HepG2 (cell line): ENCODE data around the gene PIEZO1. TPM values are rescaled to one million over a fixed set of nuclear protein-coding genes. Genes with fewer than 3 reads are reported as not detected.

Experiments
- ATAC-seq: fragments of 200-7000 bp; cut with Tn5 transposase; 3 replicates; pipeline ENCODE4 v1.9.1; 2020; ENCODE audit warnings: mild to moderate bottlenecking, moderate library complexity
- BruUV-seq: library from RNA; stranded (reverse); fragments of 400-500 nt; replicated peaks from 2 replicates; lab custom pipeline; 2021; lab: Mats Ljungman, UMichigan
- CTCF ChIA-PET: fragments of 300-600 bp; formaldehyde crosslinking; extraction: SDS; loops from one replicate; lab custom pipeline; 2021; ENCODE audit warnings: low total read pairs, inconsistent platforms, low intra/inter-chr PET ratio; lab: Yijun Ruan, JAX
- POLR2A ChIA-PET: fragments of 350-600 bp; sonication (Branson Sonifier 250); formaldehyde crosslinking; loops from one replicate; lab custom pipeline; 2020; ENCODE audit warnings: antibody characterized with exemption, inconsistent platforms; lab: Yijun Ruan, JAX
- DNase-seq: peaks from one replicate; pipeline ENCODE4 v3.0.0-alpha.2; 2015; ENCODE audit warnings: low spot score
- FAIRE-seq: peaks from 3 replicates; lab custom pipeline; 2011; peaks lifted over from hg19 to GRCh38; lab: Jason Lieb, UNC
- H2AFZ ChIP-seq: one replicate; pipeline ENCODE4 v1.6.1; 2011; ENCODE audit warnings: low read length, inconsistent platforms
- H3K27ac ChIP-seq: fragments of 300-600 bp; 3 replicates; pipeline ENCODE4 v1.8.0; 2011; ENCODE audit warnings: mixed run types, mild to moderate bottlenecking, mixed read lengths, low read length, inconsistent platforms; ENCODE audit not compliant: insufficient read depth; ENCODE audit errors: extremely low read length
- H3K27me3 ChIP-seq, 2 experiments: fragments of 200-600 bp in 1 of 2; 2 replicates in 1 of 2; 3 replicates in 1 of 2; pipeline versions ENCODE4 v1.6.0 to v1.8.0; 2011; ENCODE audit warnings: low read length in 2 of 2, mild to moderate bottlenecking in 2 of 2, moderate library complexity in 2 of 2, inconsistent platforms in 1 of 2; ENCODE audit not compliant: insufficient read depth in 2 of 2, control insufficient read depth in 1 of 2
- H3K36me3 ChIP-seq, 2 experiments: fragments of 200-600 bp in 1 of 2; replicated peaks in 1 of 2; 2 replicates in 1 of 2; 3 replicates in 1 of 2; pipeline versions ENCODE4 v1.5.1 to v1.8.0; 2011; ENCODE audit warnings: low read length in 2 of 2, inconsistent platforms in 1 of 2; ENCODE audit not compliant: insufficient read depth in 2 of 2, control insufficient read depth in 1 of 2
- H3K4me1 ChIP-seq: 2 replicates; pipeline ENCODE4 v1.5.1; 2012; ENCODE audit warnings: low read length, inconsistent platforms; ENCODE audit not compliant: insufficient read depth
- H3K4me2 ChIP-seq: 2 replicates; pipeline ENCODE4 v1.6.0; 2011; ENCODE audit warnings: low read depth, low read length, inconsistent platforms
- H3K4me3 ChIP-seq, 3 experiments: fragments of 200-600 bp in 1 of 3; sonication (generic), shearing (Covaris generic) in 1 of 3; replicated peaks in 1 of 3; 2 replicates each; pipeline ENCODE4 v1.5.1; 2011 to 2016; ENCODE audit warnings: low read length in 3 of 3, inconsistent platforms in 2 of 3, low read depth in 2 of 3, mild to moderate bottlenecking in 2 of 3, control low read depth in 1 of 3, mixed read lengths in 1 of 3; ENCODE audit not compliant: insufficient read depth in 1 of 3
- H3K79me2 ChIP-seq: one replicate; pipeline ENCODE4 v1.6.1; 2011; ENCODE audit warnings: low read length, inconsistent platforms; ENCODE audit not compliant: insufficient read depth
- H3K9ac ChIP-seq: 2 replicates; pipeline ENCODE4 v1.6.0; 2011; ENCODE audit warnings: mild to moderate bottlenecking, low read depth, low read length, inconsistent platforms; ENCODE audit not compliant: insufficient read depth
- H3K9me3 ChIP-seq: 2 replicates; pipeline ENCODE4 v1.5.1; 2012; ENCODE audit warnings: mild to moderate bottlenecking, low read length
- H4K20me1 ChIP-seq: 2 replicates; pipeline ENCODE4 v1.6.0; 2011; ENCODE audit warnings: inconsistent platforms, mild to moderate bottlenecking, low read length, moderate library complexity; ENCODE audit not compliant: insufficient read depth
- AKAP8 ChIP-seq: sonication (generic); formaldehyde crosslinking; IDR thresholded peaks from 2 replicates; pipeline ENCODE4 v1.5.1; 2020; ENCODE audit warnings: mild to moderate bottlenecking, missing genetic modification reagents
- HNRNPH1 ChIP-seq: fragments of 200-400 bp; formaldehyde crosslinking; optimal IDR thresholded peaks from 2 replicates; pipeline ENCODE3; 2017; ENCODE audit warnings: mild to moderate bottlenecking, low read depth, low read length
- HNRNPL ChIP-seq: fragments of 200-400 bp; formaldehyde crosslinking; IDR thresholded peaks from 2 replicates; pipeline ENCODE4 v1.6.1; 2017; ENCODE audit warnings: mild to moderate bottlenecking, low read depth, low read length
- POLR2A ChIP-seq, 2 experiments: IDR thresholded peaks; 2 replicates each; pipeline ENCODE4 v1.6.1; 2011; ENCODE audit warnings: low read depth in 2 of 2, low read length in 2 of 2, mild to moderate bottlenecking in 1 of 2, moderate library complexity in 1 of 2; ENCODE audit not compliant: insufficient read depth in 1 of 2
- RBM22 ChIP-seq: fragments of 200-400 bp; formaldehyde crosslinking; optimal IDR thresholded peaks from 2 replicates; pipeline ENCODE3; 2017; ENCODE audit warnings: mild to moderate bottlenecking, low read length, moderate library complexity
- WGBS: methylation state at CpG from one replicate; pipeline ENCODE4 v1.1.6; 2017; ENCODE audit warnings: low lambda C conversion rate; 5-methylcytosine and 5-hydroxymethylcytosine counted together
- in situ Hi-C: cut with HindIII; loops from 2 replicates; pipeline ENCODE4 v1.10.0; 2017; ENCODE audit warnings: low pct_unique_long_range_greater_than_20kb; ENCODE audit not compliant: extremely low pct_ligation_motif_present
- intact Hi-C: fragments of 100-400 bp; cut with micrococcal nuclease; formaldehyde crosslinking; loops from one replicate; pipeline ENCODE4 v1.10.0; 2022; ENCODE audit not compliant: unreplicated experiment
- polyA plus RNA-seq, 8 experiments: library from polyadenylated mRNA; depleted of rRNA in 3 of 8; stranded (reverse) in 7 of 8; unstranded in 1 of 8; fragments of >200 nt; fragmentation: Illumina TruSeq in 4 of 8; extraction: Trizol in 4 of 8; gene quantifications; 2 replicates each; pipeline versions ENCODE4 v1.2.1 to v1.2.3, GENCODE V29; 2011 to 2016; ENCODE audit warnings: low read depth in 4 of 8, missing spikeins in 1 of 8, mixed read lengths in 1 of 8; ENCODE audit not compliant: insufficient read depth in 1 of 8
- total RNA-seq, 5 experiments: library from RNA; depleted of rRNA; stranded (reverse); fragments of >200 nt; fragmentation: Illumina TruSeq; extraction: Trizol; gene quantifications; 2 replicates each; pipeline ENCODE4 v1.2.3, GENCODE V29; 2016; ENCODE audit warnings: low read depth in 1 of 5
- TF ChIP-seq, protein P1 (sequence below), 2 experiments: fragments of 450-650 bp in 1 of 2; sonication (generic) in 1 of 2; formaldehyde crosslinking in 1 of 2; IDR thresholded peaks; 2 replicates each; pipeline versions ENCODE4 v1.6.1 to v1.8.0; 2016 to 2022; ENCODE audit warnings: antibody characterized with exemption in 1 of 2, mild to moderate bottlenecking in 1 of 2, missing genetic modification reagents in 1 of 2

Gene PIEZO1
- total and polyA plus RNA-seq, 2 of the 13 experiments (the other 11 are each of a cell fraction or from before 2014, with no cell fraction given) = 67.9 to 85.0 TPM

DNA sequence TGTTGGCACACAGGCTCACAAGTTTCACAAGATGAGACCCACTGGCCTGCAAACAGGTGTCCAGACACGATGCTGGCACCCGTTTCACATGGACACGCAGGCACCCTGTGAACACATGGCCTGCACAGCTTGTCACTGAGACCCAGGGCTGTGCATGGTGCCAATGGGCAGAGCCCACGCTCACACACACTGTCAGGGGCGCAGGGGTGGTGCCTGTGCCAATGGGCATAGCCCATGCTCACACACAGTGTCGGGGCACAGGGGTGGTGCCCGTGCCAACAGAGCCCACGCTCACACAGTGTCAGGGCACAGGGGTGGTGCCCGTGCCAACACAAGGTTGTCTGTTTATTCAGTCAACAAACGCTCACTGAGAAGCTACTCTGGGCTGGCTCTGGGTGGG, 49.4 kb downstream of the PIEZO1 start:
- Histone ChIP-seq H3K27ac (no peak overlapping the region), H3K79me2 (no peaks in the 10 kb centered on the region), H2AFZ (no peak overlapping the region), H3K9ac (no peak overlapping the region), H3K9me3 (no peaks in the 10 kb centered on the region), H3K36me3 (peaks cover 37 to 64% of the 10 kb centered on the region in 2 experiments; a peak in 4 of 5 replicates), H3K4me2 (no peak overlapping the region), H3K4me3 (no peak overlapping the region), H3K27me3 (no peaks in the 10 kb centered on the region), H3K4me1 (no peaks in the 10 kb centered on the region), H4K20me1 (no peaks in the 10 kb centered on the region; the same call in 1 of the 2 replicates)
- intact Hi-C loops = no loop called here
- POLR2A ChIA-PET = no interaction called here
- in situ Hi-C loops = no loop called here
- TF ChIP-seq RBM22 (peak; percentile 47), HNRNPL (peak; percentile 87), POLR2A (IDR thresholded peaks at IDR 0.05; ENCODE audit: insufficient read depth in 1 of 2, low read depth in 2 of 2, low read length in 2 of 2) (0 out of 4 replicates have a peak, but pooled peaks of 1 of the 2 experiments have one; percentile 13), AKAP8 (CRISPR knock-in tag) (0 out of 2 replicates have a peak, but pooled peaks have one; percentile 25), HNRNPH1 (no peak)
- TF ChIP-seq, protein P1, sequence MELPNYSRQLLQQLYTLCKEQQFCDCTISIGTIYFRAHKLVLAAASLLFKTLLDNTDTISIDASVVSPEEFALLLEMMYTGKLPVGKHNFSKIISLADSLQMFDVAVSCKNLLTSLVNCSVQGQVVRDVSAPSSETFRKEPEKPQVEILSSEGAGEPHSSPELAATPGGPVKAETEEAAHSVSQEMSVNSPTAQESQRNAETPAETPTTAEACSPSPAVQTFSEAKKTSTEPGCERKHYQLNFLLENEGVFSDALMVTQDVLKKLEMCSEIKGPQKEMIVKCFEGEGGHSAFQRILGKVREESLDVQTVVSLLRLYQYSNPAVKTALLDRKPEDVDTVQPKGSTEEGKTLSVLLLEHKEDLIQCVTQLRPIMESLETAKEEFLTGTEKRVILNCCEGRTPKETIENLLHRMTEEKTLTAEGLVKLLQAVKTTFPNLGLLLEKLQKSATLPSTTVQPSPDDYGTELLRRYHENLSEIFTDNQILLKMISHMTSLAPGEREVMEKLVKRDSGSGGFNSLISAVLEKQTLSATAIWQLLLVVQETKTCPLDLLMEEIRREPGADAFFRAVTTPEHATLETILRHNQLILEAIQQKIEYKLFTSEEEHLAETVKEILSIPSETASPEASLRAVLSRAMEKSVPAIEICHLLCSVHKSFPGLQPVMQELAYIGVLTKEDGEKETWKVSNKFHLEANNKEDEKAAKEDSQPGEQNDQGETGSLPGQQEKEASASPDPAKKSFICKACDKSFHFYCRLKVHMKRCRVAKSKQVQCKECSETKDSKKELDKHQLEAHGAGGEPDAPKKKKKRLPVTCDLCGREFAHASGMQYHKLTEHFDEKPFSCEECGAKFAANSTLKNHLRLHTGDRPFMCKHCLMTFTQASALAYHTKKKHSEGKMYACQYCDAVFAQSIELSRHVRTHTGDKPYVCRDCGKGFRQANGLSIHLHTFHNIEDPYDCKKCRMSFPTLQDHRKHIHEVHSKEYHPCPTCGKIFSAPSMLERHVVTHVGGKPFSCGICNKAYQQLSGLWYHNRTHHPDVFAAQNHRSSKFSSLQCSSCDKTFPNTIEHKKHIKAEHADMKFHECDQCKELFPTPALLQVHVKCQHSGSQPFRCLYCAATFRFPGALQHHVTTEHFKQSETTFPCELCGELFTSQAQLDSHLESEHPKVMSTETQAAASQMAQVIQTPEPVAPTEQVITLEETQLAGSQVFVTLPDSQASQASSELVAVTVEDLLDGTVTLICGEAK (IDR thresholded peaks at IDR 0.05) = no peak
- TF ChIP-seq, protein P1 (CRISPR knock-in tag; IDR thresholded peaks at IDR 0.05) = no peak
- FAIRE-seq (no peak), ATAC-seq (no peak), DNase-seq (no peak)
- BruUV-seq = no TSS peak
- 87% methylated on average over 3 of the region's 10 CpGs for WGBS
- CTCF ChIA-PET = no interaction called here
